GM21619 (cell line): ENCODE measurements around the gene MTHFD1L.
"Not testable (repeated sequence)": the region's sequence is repeated elsewhere in the genome, so short reads cannot be mapped to it uniquely, and the experiment has no call there.

Source experiments
- ATAC-seq: cut with Tn5 transposase; IDR thresholded peaks from one replicate; pipeline ENCODE4 v1.9.1; 2021; ENCODE audit not compliant: unreplicated experiment

MTHFD1L gene

DNA sequence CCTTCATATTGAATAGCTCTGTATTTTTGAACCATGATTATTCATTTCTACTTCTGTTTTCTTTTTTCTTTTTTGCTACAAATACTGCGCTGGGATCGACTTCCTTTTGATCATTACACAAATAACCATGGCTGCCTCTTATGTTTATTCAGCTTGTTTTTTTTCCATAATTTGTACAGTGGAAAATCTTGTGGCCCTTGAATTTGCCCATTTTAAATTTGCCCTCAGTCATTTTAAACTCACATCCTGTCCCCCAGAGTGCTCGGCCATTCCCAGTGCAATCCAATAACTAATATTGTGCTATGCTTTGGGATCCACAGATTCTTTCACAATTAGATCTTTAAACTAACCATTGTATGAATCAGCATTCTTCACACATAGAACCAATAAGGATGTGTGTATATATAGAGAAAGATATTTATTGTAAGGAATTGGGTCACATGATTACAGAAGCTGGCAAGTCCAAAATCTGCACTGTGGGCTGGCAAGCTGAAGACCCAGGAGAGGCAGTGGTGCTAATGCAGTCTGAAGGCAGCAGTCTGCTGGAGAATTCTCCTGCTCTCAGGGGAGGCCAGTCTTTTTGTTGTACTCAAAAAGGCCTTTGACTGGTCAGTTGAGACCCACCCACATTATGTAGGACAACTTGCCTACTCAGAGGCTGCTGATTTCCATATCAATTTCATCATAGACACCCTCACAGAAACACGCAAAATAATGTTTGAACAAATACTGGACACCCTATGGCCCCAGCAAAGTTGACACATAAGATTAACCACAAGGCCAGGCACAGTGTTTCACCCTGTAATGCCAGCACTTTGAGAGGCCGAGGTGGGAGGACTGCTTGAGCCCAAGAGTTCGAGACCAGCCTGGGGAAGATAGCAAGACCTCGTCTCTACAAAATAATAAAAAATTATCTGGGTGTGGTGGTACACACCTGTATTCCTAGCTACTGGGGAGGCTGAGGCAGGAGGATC lies 147.1 kb downstream of the MTHFD1L start:
- no peak for ATAC-seq

DNA sequence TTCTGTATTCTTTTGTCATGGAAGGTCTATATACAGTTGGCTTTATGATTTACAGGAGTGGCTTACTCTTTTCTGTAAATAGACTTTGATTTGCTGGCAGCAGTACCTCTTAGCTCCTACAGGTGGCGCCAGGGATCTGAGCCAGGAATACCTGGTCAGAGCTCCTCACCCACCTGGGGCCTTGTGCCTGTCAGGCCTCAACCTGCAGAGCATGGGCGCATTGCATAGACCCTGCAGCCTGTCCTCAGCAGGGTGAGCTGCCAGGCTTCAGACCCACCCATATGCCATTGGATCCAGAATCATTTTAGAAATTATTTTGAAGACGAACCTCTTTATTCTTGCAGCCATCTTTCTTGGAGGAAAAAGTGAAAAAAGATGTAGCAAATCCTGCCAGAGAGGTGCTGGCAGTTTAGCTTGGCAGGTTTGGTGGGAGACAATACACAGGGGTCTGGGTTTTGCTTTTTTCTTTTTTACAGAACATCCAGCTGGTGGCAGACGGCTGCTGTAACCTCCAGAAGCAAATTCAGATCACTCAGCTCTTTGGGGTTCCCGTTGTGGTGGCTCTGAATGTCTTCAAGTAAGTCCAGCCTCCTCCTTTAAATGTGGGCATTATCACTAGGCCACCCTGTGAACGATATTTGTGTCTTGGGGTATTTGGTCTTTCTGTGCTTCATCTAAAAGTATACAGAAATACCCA lies 149.1 kb downstream of the MTHFD1L start:
- peak; percentile 79 for ATAC-seq

DNA sequence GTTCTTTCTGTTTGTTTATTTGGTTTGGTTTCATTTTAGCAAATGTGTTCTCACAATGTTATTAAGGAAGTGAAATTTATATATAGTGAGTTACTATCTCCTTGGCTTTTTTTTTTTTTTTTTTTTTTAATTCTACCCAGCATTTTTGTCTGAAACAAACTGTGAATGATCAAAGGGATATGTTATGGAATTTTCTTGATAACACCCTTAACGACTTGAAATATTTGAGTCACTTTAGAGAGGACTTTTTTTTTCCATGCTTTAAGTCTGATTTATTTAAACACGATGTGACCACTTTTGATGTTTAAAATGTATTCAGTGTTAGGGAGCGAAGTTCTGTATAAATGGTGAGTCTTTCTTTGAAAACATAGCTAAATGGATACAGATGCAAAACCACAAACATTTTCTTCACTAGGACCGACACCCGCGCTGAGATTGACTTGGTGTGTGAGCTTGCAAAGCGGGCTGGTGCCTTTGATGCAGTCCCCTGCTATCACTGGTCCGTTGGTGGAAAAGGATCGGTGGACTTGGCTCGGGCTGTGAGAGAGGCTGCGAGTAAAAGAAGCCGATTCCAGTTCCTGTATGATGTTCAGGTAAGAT lies 149.7 kb downstream of the MTHFD1L start:
- ATAC-seq, result no peak

DNA sequence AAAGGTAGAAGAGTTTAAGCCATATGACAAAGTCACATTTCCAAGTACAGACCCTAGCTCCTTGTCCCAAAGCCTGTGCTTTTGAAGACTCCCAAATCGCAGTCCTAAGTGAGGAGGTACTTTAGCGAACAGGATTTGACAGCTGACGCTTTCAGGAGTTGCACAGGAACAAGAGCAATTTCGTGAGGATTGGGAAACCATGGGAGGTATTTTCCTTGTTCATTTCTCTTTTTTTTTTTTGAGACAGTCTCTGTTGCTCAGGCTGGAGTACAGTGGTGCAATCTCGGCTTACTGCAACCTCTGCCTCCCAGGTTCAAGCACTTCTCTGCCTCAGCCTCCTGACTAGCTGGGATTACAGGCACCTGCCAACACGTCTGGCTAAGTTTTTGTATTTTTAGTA lies 150.6 kb downstream of the MTHFD1L start:
- ATAC-seq, result no peak

DNA sequence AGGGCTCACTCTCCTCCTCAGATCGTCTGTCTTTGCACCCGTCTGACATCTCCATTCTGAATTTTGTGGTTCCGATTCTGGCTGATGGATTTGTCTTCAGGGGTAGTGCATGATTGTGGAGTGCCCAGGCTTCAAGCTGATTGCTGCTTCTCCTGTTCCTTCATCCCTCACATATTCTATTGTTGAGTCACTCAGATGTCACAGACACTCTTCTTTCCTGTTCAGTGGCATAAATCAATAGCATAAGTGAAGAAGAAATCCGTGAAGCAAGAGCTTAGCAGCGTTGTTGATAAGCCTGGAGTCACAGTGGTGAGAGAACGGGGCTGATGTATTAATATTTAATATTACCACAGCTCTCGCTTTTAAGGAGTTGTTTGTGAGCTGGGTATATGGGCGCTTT lies 152.5 kb downstream of the MTHFD1L start:
- ATAC-seq, result no peak

- ATAC-seq, result no peak
Observed at GRCh38 chr6:151018911-151019782, 153.6 kb downstream of the MTHFD1L start.

GRCh38 chr6:151021896-151022295 lies 156.4 kb downstream of the MTHFD1L start:
- ATAC-seq, result no peak

GRCh38 chr6:151022492-151022891 lies 157.0 kb downstream of the MTHFD1L start:
- no peak for ATAC-seq

DNA sequence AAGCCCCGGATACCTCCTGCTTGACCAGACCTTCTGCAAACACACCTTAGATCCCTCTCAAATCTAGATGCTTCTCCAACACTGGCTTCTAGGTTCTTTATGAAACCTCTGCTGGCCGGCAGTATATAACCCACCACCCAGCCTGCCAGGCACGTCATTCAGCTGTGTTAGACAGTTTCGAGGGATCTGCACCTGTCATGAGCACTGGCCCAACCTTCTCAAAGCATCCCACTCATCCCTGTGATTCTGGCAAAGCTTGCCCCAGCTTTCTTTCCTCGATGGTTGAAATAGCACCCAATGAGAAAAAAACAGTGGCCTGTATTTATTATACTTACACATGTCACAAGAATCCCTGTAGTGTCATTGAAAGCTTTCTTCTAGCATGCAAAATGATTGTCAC lies 157.8 kb downstream of the MTHFD1L start:
- ATAC-seq, result no peak

GRCh38 chr6:151024597-151024996 lies 159.1 kb downstream of the MTHFD1L start:
- ATAC-seq, result no peak

GRCh38 chr6:151025076-151025475 lies 159.6 kb downstream of the MTHFD1L start:
- ATAC-seq, result no peak

GRCh38 chr6:151026041-151026663 lies 160.7 kb downstream of the MTHFD1L start:
- ATAC-seq, result no peak

GRCh38 chr6:151027295-151027747 lies 161.8 kb downstream of the MTHFD1L start:
- ATAC-seq, result no peak

GRCh38 chr6:151027936-151028838 lies 162.7 kb downstream of the MTHFD1L start:
- ATAC-seq, result no peak

GRCh38 chr6:151029970-151030369 lies 164.5 kb downstream of the MTHFD1L start:
- no peak for ATAC-seq

DNA sequence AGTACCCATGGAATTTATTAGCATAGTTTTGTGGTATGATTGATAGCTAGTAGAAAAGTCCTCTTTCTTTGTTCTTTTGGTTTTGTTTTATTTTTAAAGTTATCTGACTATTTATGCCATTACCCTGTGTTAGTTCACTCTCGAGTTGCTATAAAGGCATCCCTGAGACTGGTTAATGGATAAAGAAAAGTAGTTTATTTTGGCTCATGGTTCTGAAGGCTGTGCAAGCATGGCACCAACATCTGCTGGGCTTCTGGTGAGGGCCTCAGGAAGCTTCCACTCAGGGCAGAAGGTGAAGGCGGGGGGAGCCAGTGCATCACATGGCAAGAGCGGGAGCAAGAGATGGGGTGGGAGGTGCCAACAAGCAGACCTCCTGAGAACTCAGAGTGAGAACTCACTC lies 166.5 kb downstream of the MTHFD1L start:
- ATAC-seq, result no peak

DNA sequence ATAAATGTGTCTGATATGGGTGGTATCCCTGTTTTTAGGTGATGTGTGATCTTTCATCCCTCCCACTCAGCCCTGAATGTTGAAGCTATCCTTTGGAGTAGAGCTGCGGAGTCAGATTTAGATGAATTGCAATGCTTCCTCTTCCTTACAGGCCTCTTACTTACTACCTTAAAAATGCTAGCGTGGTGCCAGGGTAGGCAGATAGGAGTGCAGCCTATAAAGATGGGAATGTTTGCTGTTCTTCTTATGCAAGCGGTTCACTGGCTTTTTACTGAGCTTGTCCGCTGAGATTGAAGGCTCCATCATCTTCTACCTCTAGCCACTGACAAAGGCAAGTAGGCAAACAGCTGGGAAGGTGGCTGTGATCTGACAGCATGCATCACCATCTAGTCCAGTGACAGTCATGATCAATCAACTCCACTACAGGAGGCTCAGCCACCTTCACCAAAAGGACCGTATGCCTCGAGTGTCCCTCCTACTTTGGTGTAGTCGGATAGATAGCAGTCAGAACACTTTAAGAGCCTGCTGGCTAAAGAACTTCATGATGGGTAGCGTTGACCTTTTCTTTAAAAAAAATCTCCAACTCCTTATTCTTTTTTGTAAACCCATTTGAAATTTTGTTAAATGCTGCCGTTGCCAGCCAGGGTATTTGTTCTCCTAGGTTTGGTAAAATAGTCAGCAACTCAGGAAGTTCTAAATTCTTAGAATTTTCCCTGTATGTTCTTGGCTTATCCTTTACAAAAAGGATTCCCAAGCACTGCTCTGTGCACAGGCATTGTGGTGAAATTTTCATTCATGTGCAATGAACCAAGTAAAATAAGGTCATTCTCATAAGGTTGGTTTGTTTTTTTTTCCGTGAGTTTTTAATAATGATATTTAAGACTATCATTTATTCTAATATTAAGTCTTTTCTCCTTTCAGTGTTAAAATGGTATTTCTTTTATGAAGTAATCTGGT lies 169.6 kb downstream of the MTHFD1L start:
- no peak for ATAC-seq

- ATAC-seq, result not testable (repeated sequence)
Observed at GRCh38 chr6:151036211-151036721, 170.8 kb downstream of the MTHFD1L start.
